ENCODE results near the gene UBE2I.

- TF ChIP-seq CTCF (IDR thresholded peaks at IDR 0.05) (no peak), POLR2A (IDR thresholded peaks at IDR 0.05) (no peak)
These were observed 16.4 kb downstream of the UBE2I start for GRCh38 chr16:1325673-1326371.

All from prostate gland (tissue), 2 donors.